Stimulated activated CD4-positive, alpha-beta T cell treated with anti-CD3 and anti-CD28 coated beads, Interleukin-4, amount 100 ng/mL, for 24 hours (primary cell): ENCODE measurements around the gene GBF1.

ENCODE experiments used
- DNase-seq: peaks from one replicate; pipeline ENCODE4 v3.0.0-alpha.2; 2020

The GBF1 gene

GRCh38 chr10:102367441-102367840 is 122.1 kb downstream of the GBF1 start:
- DNase-seq = no peak

GRCh38 chr10:102368077-102368476 is 122.7 kb downstream of the GBF1 start:
- no peak for DNase-seq

DNA sequence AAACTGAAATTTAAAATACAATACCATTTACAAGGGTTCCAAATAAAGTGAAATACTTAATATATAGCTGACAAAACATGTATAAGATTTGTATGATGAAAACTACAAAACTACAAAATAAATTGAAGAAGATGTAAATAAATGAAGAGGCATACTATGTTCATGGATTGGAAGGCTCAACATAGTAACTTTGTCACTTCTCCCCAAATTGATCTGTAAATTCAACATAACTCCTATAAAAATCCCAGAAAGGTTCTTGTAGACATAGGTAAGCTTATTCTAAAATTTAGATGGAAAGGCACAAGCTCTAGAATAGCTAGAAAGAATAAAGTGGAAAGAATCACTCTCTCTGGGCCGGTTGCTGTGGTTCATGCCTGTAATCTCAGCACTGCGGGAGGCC is 126.0 kb downstream of the GBF1 start:
- no peak for DNase-seq

GRCh38 chr10:102375250-102375649 is 129.9 kb downstream of the GBF1 start:
- DNase-seq = no peak

GRCh38 chr10:102375867-102376266 is 130.5 kb downstream of the GBF1 start:
- DNase-seq = no peak

DNA sequence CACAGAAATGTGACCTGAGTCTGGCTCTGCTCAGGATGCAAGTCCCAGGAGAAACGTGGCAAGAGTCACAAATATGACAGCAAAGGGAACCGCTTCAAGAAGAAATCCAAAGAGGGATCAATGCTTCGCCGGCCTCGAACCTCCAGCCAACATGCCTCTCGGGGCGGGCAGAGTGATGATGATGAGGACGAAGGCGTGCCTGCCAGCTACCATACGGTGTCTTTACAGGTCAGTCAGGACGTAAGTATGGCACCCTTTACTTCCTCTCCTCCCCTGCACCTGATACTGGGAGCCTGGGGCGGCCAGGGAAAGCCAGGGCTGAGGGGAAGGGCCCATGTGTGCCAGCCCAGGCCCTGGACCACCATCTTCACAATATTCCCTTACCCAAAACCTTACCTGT is 131.6 kb downstream of the GBF1 start:
- DNase-seq = no peak

DNA sequence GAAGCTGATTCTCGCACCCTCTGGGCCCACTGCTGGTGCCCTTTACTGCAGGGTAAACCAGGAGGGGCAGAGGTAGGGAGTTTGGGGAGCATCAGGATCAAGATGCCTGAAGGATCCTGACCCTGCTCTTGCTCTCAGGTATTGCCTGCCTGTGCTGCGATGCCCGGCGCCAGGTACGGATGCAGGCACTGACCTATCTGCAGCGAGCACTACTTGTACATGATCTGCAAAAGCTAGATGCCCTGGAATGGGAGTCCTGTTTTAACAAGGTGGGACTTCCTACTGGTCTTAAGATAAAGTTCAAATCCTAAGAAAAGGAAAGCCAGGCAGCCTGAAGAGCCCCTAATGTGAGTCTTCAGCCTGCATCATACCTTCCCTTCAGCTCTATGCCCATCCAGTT is 134.1 kb downstream of the GBF1 start:
- no peak for DNase-seq

DNA sequence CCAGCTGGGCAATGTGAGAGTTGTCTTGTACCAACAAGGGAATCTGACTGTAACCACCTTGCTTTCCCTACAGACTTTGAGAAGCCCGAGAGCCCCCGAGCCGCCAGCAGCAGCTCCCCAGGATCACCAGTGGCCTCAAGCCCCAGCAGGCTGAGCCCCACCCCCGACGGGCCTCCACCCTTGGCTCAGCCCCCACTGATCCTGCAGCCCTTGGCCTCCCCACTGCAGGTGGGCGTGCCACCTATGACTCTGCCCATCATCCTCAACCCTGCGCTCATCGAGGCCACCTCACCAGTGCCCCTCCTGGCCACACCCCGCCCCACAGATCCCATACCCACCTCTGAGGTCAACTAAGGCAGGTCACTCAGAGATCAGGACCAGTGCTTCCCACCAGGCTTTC is 136.7 kb downstream of the GBF1 start:
- no peak for DNase-seq

DNA sequence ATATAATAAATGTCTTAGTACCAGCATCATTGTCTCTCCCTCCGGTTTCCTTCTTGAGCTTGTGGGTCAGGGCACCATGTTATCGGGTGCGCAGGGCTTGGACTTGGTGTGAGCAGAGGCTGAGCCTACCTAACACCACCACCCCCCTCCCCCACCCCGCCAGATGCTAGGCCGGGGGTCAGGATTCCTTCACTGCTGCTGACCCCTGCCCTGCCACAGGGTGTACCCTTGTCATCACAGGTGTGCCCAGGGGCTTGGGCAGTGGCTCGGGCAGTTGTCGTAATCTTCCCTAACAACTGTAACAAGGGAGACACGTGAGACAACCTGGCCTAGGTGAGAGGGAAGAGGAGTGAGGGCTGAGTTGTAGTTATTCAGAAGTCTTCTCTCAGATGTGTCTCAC is 137.5 kb downstream of the GBF1 start:
- no peak for DNase-seq

DNA sequence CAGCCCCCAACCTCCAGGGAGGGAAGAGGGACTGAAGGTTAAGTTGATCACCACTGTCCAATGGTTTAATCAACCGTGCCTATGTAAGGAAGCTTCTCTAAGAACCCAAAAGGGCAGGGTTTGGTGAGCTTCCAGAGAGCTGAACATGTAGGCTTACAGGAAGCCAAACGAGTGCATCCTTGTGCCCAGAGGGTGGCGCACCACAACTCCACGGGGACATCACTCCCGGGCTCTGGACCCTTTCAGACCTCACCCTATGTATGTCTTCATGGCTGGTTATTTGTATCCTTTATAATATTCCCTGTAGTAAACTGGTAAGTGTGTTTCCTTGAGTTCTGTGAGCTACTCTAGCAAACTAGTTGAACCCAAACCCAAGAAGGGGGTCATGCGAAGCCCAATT is 138.7 kb downstream of the GBF1 start:
- peak; percentile 15 for DNase-seq

DNA sequence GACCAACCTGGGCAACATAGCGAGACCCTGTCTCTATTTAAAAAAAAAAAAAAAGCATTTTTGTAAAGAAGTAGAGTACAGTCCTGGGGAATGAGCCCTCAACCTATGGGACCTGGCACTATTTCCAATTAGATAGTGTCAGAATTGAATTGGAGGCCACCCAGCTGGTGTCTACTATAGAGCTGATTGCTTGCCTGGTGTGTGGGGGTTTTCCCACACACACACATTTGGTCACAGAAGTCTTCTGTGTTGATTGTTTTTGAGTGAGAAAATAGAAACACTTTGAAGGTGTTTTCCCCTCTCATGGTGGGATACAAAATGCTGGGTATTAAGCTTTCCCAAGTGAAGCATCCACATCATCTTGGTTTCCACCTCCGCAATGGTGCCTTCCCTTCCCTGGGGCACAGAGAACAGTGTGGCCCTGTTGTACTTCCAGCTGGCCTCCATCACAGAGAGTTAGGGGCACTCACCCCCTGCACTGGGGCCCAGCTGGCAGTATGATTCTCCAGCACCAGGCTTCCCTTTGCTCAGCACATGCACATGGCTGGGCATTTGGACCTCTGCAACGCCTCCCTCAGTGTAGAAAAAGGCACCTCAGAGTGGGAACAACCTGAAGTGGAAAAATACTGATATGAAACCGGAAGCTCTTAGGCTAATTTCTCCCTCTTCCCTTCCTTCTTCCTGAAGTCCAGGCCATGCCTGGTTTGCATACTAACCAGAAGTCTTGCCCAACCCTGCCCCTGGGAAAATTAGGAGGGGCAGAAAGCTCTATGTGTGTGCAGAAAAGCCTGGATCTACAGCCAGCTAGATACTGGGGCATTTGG is 139.5 kb downstream of the GBF1 start:
- no peak for DNase-seq

DNA sequence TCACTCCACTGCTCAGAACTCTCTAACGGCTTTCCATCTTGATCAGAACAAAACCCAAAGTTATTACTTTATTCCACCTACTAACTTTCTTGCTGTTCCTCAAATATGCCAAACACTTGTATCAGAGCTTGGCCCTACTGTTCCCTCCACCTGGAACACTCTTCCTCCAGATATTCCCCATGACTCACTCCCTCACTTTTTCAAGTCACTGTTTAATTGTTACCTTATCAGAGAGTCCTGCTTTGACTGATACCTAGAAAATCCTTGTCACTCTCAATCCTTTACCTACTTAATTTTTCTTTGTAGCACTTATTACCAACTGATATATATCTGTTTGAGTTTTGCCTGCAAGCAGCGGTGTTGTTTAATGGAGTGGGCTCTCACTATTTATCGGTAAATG is 144.6 kb downstream of the GBF1 start:
- no peak for DNase-seq

GRCh38 chr10:102392306-102392705 is 147.0 kb downstream of the GBF1 start:
- DNase-seq = no peak

DNA sequence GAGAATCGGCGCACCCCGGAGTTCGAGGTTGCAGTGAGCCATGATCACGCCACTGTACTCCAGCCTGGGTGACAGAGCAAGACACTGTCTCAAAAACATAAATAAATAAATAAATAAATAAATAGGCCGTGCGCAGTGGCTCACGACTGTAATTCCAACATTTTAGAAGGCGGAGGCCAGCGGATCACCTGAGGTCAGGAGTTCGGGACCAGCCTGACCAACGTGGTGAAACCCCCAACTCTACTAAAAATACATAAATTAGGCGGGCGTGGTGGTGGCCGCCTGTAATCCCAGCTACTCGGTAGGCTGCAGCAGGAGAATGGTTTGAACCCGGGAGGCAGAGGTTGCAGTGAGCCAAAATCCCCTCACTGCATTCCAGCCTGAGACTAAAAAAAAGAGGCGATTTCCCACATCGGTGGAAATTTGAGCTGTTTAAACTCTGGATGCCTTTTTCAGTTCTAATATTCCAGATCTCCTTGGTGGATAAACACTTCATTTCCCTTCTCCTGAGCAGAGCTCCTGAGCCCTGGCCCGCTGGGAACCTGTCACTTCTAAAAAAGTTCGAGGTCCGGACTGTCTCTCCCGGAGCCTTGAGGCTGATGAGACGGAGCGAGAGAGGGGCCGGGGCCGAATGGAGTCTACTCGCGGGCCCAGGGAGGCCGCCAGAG is 148.2 kb downstream of the GBF1 start:
- DNase-seq = no peak

DNA sequence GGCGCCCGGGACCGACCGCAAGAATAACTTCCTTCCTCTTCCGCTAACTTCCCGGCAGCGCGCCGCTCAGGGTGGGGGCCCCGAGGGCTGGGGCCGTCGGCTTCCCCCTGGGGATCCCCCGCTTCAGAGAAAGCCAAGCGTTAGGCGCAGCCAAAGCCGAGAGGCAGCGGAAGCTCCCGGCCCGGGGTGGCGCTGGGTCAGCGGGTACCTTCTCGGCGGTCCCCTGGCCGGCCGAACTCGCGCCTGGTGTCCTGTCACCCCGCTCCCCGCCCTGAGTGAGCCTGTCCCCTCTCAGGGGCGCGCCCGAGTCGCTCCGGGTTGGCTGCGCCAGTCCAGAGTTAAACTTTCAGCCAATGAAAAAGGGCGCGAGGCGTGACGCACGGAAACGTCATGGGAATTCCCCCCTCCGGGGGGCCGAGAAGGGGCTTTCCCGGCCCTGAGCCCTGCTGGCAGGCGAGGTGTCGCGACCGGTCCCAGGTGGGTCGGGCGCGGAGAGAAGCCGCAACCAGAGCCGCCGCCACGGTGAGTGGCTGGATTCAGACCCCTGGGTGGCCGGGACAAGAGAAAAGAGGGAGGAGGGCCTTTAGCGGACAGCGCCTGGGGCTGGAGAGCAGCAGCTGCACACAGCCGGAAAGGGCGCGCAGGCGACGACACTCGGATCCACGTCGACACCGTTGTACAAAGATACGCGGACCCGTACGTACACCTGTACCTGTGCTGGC is 148.9 kb downstream of the GBF1 start:
- peak; percentile 99 for DNase-seq

GRCh38 chr10:102394801-102395399 is 149.6 kb downstream of the GBF1 start:
- DNase-seq = peak; percentile 69

- peak; percentile 91 for DNase-seq
Measured at GRCh38 chr10:102395400-102396316, 150.3 kb downstream of the GBF1 start, which contains the start of gene NFKB2. NFKB2 (plus strand) TSS chr10:102395705; CDS start chr10:102395960, 255 bp downstream.

DNA sequence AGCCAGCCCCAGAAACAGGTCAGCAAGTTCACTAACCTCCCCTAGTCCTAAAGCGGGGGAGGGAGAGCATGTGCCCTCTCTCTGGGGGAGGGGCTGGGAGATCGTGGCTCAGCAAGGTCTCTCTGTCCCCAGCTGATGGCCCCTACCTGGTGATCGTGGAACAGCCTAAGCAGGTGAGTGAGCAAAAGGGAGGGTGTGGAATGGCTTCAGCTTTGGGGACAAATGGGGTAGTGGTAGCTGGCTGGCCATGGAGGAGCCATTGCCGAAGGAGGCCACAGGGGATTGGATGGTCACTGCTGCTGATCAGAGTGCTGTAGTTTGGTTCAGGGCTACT is 151.0 kb downstream of the GBF1 start:
- no peak for DNase-seq

- no peak for DNase-seq
Measured at GRCh38 chr10:102396730-102397151, 151.4 kb downstream of the GBF1 start.

DNA sequence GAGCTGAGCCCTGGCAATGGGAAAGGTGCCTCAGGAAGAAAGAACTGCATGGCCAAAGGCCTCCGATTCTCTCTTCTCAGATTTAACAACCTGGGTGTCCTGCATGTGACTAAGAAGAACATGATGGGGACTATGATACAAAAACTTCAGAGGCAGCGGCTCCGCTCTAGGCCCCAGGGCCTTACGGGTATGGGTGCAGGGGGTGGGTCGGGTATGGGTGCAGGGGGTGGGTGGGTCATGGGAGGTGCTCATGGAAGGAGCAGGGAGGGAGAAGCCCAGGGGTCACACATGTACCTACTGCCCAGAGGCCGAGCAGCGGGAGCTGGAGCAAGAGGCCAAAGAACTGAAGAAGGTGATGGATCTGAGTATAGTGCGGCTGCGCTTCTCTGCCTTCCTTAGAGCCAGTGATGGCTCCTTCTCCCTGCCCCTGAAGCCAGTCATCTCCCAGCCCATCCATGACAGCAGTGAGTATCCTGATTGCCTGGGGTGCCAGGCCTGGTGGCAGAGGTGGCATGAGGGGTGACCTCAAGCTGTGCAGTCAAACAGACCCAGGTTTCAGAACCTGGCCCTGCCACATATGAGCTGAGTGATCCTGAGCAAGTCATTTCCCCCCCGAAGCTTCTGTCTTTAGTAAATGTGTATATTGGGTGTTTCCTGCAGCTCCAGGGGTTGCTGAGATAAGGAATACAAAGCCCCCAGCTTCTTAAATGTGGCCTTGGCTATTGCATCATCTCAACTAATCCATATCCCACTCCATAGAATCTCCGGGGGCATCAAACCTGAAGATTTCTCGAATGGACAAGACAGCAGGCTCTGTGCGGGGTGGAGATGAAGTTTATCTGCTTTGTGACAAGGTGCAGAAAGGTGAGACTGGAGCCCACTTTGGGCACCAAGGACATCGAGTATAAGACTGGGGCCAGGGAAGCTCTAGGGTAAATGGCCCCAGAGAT is 152.2 kb downstream of the GBF1 start:
- DNase-seq = no peak
